ENCODE measurements around the gene DEFB125.

DEFB125 gene

GRCh38 chr20:62487-62886 is 25.0 kb upstream of the DEFB125 start:
- 63% methylated on average over 3 of the region's 3 CpGs for WGBS

GRCh38 chr20:64026-64603 is 23.4 kb upstream of the DEFB125 start:
- DNase-seq = no peak
- Histone ChIP-seq H2BK15ac (ENCODE audit: low read depth, poor library complexity, severe bottlenecking) (no peak overlapping the region), H3K79me1 (replicated peaks; ENCODE audit: low read length, poor library complexity, severe bottlenecking) (no peaks in the 10 kb centered on the region), H3K27me3 (ENCODE audit: control insufficient read depth in 1 of 2, insufficient read depth in 1 of 2, low read length in 2 of 2) (peaks cover 0 to 8% of the 10 kb centered on the region in 2 experiments), H2BK12ac (ENCODE audit: low read length in 2 of 2) (no peak overlapping the region), H4K8ac (ENCODE audit: low read length) (no peak overlapping the region), H3K23ac (ENCODE audit: low read length in 2 of 2) (no peak overlapping the region), H2AK5ac (ENCODE audit: low read length, severe bottlenecking) (no peak overlapping the region), H3K4me2 (ENCODE audit: low read length, poor library complexity, severe bottlenecking) (no peak overlapping the region), H3K27ac (ENCODE audit: low read length, poor library complexity, severe bottlenecking) (no peak overlapping the region), H3K14ac (ENCODE audit: low read length in 2 of 2) (no peak overlapping the region), H3K4ac (ENCODE audit: low read depth in 1 of 2, low read length in 2 of 2) (no peak overlapping the region), H2BK5ac (ENCODE audit: low read depth, low read length, poor library complexity, severe bottlenecking) (no peak overlapping the region), H2BK120ac (ENCODE audit: low read depth, low read length) (no peak overlapping the region), H3K4me1 (ENCODE audit: control insufficient read depth, insufficient read depth, low read depth, low read length) (no peaks in the 10 kb centered on the region), H3K18ac (ENCODE audit: low read depth in 1 of 2, low read length in 2 of 2) (no peak overlapping the region), H3K36me3 (ENCODE audit: control insufficient read depth in 1 of 2, insufficient read depth in 2 of 2, low read depth in 1 of 2, low read length in 2 of 2) (no peaks in the 10 kb centered on the region), H2AFZ (ENCODE audit: low read depth, low read length) (no peak overlapping the region), H3K9ac (ENCODE audit: low read length) (no peak overlapping the region), H3K4me3 (ENCODE audit: insufficient read depth in 1 of 2, low read depth in 1 of 2, low read length in 2 of 2) (no peak overlapping the region), H3K9me3 (ENCODE audit: control insufficient read depth, low read length) (peaks cover 38% of the 10 kb centered on the region), H4K91ac (ENCODE audit: low read length) (no peak overlapping the region)
- 89% methylated on average over 3 of the region's 3 CpGs for WGBS

More at GRCh38 chr20:62487-62886, 25.0 kb upstream of the DEFB125 start:
- DNase-seq = no peak
- Histone ChIP-seq H3K14ac (ENCODE audit: low read length in 2 of 2) (no peak overlapping the region), H4K8ac (ENCODE audit: low read length) (no peak overlapping the region), H3K9ac (ENCODE audit: low read length) (no peak overlapping the region), H3K4ac (ENCODE audit: low read depth in 1 of 2, low read length in 2 of 2) (no peak overlapping the region), H3K27me3 (ENCODE audit: control insufficient read depth in 1 of 2, insufficient read depth in 1 of 2, low read length in 2 of 2) (peaks cover 0 to 8% of the 10 kb centered on the region in 2 experiments), H3K4me3 (ENCODE audit: insufficient read depth in 1 of 2, low read depth in 1 of 2, low read length in 2 of 2) (no peak overlapping the region), H2AK5ac (ENCODE audit: low read length, severe bottlenecking) (no peak overlapping the region), H3K9me3 (ENCODE audit: control insufficient read depth, low read length) (peaks cover 38% of the 10 kb centered on the region), H3K4me2 (ENCODE audit: low read length, poor library complexity, severe bottlenecking) (no peak overlapping the region), H3K36me3 (ENCODE audit: control insufficient read depth in 1 of 2, insufficient read depth in 2 of 2, low read depth in 1 of 2, low read length in 2 of 2) (no peaks in the 10 kb centered on the region), H2BK120ac (ENCODE audit: low read depth, low read length) (no peak overlapping the region), H2BK15ac (ENCODE audit: low read depth, poor library complexity, severe bottlenecking) (no peak overlapping the region), H3K27ac (ENCODE audit: low read length, poor library complexity, severe bottlenecking) (no peak overlapping the region), H4K91ac (ENCODE audit: low read length) (no peak overlapping the region), H3K18ac (ENCODE audit: low read depth in 1 of 2, low read length in 2 of 2) (no peak overlapping the region), H2BK12ac (ENCODE audit: low read length in 2 of 2) (no peak overlapping the region), H3K79me1 (replicated peaks; ENCODE audit: low read length, poor library complexity, severe bottlenecking) (no peaks in the 10 kb centered on the region), H3K23ac (ENCODE audit: low read length in 2 of 2) (no peak overlapping the region), H2BK5ac (ENCODE audit: low read depth, low read length, poor library complexity, severe bottlenecking) (no peak overlapping the region), H2AFZ (ENCODE audit: low read depth, low read length) (no peak overlapping the region), H3K4me1 (ENCODE audit: control insufficient read depth, insufficient read depth, low read depth, low read length) (no peaks in the 10 kb centered on the region)

- Histone ChIP-seq H3K4me2 (ENCODE audit: low read length, poor library complexity, severe bottlenecking) (no peak overlapping the region), H3K27me3 (ENCODE audit: control insufficient read depth in 1 of 2, insufficient read depth in 1 of 2, low read length in 2 of 2) (peaks cover 0 to 8% of the 10 kb centered on the region in 2 experiments), H2AK5ac (ENCODE audit: low read length, severe bottlenecking) (no peak overlapping the region), H2BK12ac (ENCODE audit: low read length in 2 of 2) (no peak overlapping the region), H2AFZ (ENCODE audit: low read depth, low read length) (no peak overlapping the region), H3K9ac (ENCODE audit: low read length) (no peak overlapping the region), H4K91ac (ENCODE audit: low read length) (no peak overlapping the region), H2BK5ac (ENCODE audit: low read depth, low read length, poor library complexity, severe bottlenecking) (no peak overlapping the region), H3K14ac (ENCODE audit: low read length in 2 of 2) (no peak overlapping the region), H3K23ac (ENCODE audit: low read length in 2 of 2) (no peak overlapping the region), H3K79me1 (replicated peaks; ENCODE audit: low read length, poor library complexity, severe bottlenecking) (no peaks in the 10 kb centered on the region), H3K4me3 (ENCODE audit: insufficient read depth in 1 of 2, low read depth in 1 of 2, low read length in 2 of 2) (no peak overlapping the region), H3K27ac (ENCODE audit: low read length, poor library complexity, severe bottlenecking) (no peak overlapping the region), H3K36me3 (ENCODE audit: control insufficient read depth in 1 of 2, insufficient read depth in 2 of 2, low read depth in 1 of 2, low read length in 2 of 2) (no peaks in the 10 kb centered on the region), H3K18ac (ENCODE audit: low read depth in 1 of 2, low read length in 2 of 2) (no peak overlapping the region), H2BK120ac (ENCODE audit: low read depth, low read length) (no peak overlapping the region), H3K4ac (ENCODE audit: low read depth in 1 of 2, low read length in 2 of 2) (no peak overlapping the region), H3K9me3 (ENCODE audit: control insufficient read depth, low read length) (peaks cover 38% of the 10 kb centered on the region), H2BK15ac (ENCODE audit: low read depth, poor library complexity, severe bottlenecking) (no peak overlapping the region), H3K4me1 (ENCODE audit: control insufficient read depth, insufficient read depth, low read depth, low read length) (no peaks in the 10 kb centered on the region), H4K8ac (ENCODE audit: low read length) (no peak overlapping the region)
- DNase-seq = no peak
- WGBS = 68% methylated on average over 2 of the region's 2 CpGs
Observed at GRCh38 chr20:64766-65322, 22.6 kb upstream of the DEFB125 start.

GRCh38 chr20:77231-77630 is 10.2 kb upstream of the DEFB125 start:
- no peak overlapping the region for H3K27ac ChIP-seq (ENCODE audit: low read length, poor library complexity, severe bottlenecking)
- H2BK5ac ChIP-seq (ENCODE audit: low read depth, low read length, poor library complexity, severe bottlenecking) = no peak overlapping the region
- H4K8ac ChIP-seq (ENCODE audit: low read length) = no peak overlapping the region
- H3K4me2 ChIP-seq (ENCODE audit: low read length, poor library complexity, severe bottlenecking) = no peak overlapping the region
- no peak overlapping the region for H2AFZ ChIP-seq (ENCODE audit: low read depth, low read length)
- H2BK120ac ChIP-seq (ENCODE audit: low read depth, low read length) = no peak overlapping the region
- no peak overlapping the region for H3K4me3 ChIP-seq (ENCODE audit: insufficient read depth in 1 of 2, low read depth in 1 of 2, low read length in 2 of 2)
- no peaks in the 10 kb centered on the region for H3K4me1 ChIP-seq (ENCODE audit: control insufficient read depth, insufficient read depth, low read depth, low read length)
- no peak overlapping the region for H3K9ac ChIP-seq (ENCODE audit: low read length)
- WGBS = 38% methylated on average over 2 of the region's 2 CpGs
- no peak overlapping the region for H2BK15ac ChIP-seq (ENCODE audit: low read depth, poor library complexity, severe bottlenecking)
- H3K27me3 ChIP-seq (ENCODE audit: control insufficient read depth in 1 of 2, insufficient read depth in 1 of 2, low read length in 2 of 2) = peaks cover 0 to 6% of the 10 kb centered on the region in 2 experiments
- no peak overlapping the region for H3K23ac ChIP-seq (ENCODE audit: low read length in 2 of 2)
- H2BK12ac ChIP-seq (ENCODE audit: low read length in 2 of 2) = no peak overlapping the region
- peaks cover 3% of the 10 kb centered on the region for H3K9me3 ChIP-seq (ENCODE audit: control insufficient read depth, low read length)
- H3K4ac ChIP-seq (ENCODE audit: low read depth in 1 of 2, low read length in 2 of 2) = no peak overlapping the region
- H2AK5ac ChIP-seq (ENCODE audit: low read length, severe bottlenecking) = no peak overlapping the region
- H4K91ac ChIP-seq (ENCODE audit: low read length) = no peak overlapping the region
- H3K36me3 ChIP-seq (ENCODE audit: control insufficient read depth in 1 of 2, insufficient read depth in 2 of 2, low read depth in 1 of 2, low read length in 2 of 2) = no peaks in the 10 kb centered on the region
- no peak overlapping the region for H3K18ac ChIP-seq (ENCODE audit: low read depth in 1 of 2, low read length in 2 of 2)
- DNase-seq = no peak
- no peak overlapping the region for H3K14ac ChIP-seq (ENCODE audit: low read length in 2 of 2)
- no peaks in the 10 kb centered on the region for H3K79me1 ChIP-seq (replicated peaks; ENCODE audit: low read length, poor library complexity, severe bottlenecking)
